Right lobe of liver (tissue), 6 donors: ENCODE measurements around the gene RBBP8. TPM values are rescaled to one million over a fixed set of nuclear protein-coding genes. Genes with fewer than 3 reads are reported as not detected.

ENCODE experiments used
- ATAC-seq, 4 donors: fragments of 200-7000 bp; cut with Tn5 transposase; one replicate each; pipeline ENCODE4 v1.9.1; 2020; ENCODE audit warnings: mild to moderate bottlenecking in 4 of 4, moderate library complexity in 4 of 4
- DNase-seq, 3 donors: peaks; one replicate each; pipeline ENCODE4 v3.0.0-alpha.2; 2020
- H3K27ac ChIP-seq, 3 donors: fragments of 200-600 bp; one replicate each; pipeline ENCODE4 v1.8.0; 2022
- H3K27me3 ChIP-seq, 2 donors: fragments of 200-600 bp; one replicate each; pipeline ENCODE4 v1.8.0; 2022
- H3K36me3 ChIP-seq, 4 donors: fragments of 200-600 bp; sonication (generic) in 1 of 4; one replicate each; pipeline versions ENCODE4 v1.5.1 to v1.8.0; 2017 to 2022; ENCODE audit warnings: control low read depth in 1 of 4
- H3K4me1 ChIP-seq, 4 donors: fragments of 200-600 bp; sonication (generic) in 1 of 4; one replicate each; pipeline versions ENCODE4 v1.5.1 to v1.8.0; 2017 to 2022; ENCODE audit warnings: control low read depth in 1 of 4
- H3K4me3 ChIP-seq, 3 donors: fragments of 200-600 bp; one replicate each; pipeline ENCODE4 v1.8.0; 2022
- H3K9me3 ChIP-seq, 4 donors: fragments of 200-600 bp; sonication (generic) in 1 of 4; one replicate each; pipeline versions ENCODE4 v1.5.1 to v1.8.0; 2017 to 2022; ENCODE audit warnings: control low read depth in 1 of 4
- CTCF ChIP-seq, 4 donors: fragments of 200-600 bp in 3 of 4; fragments of 450-650 bp in 1 of 4; IDR thresholded peaks; one replicate each; pipeline versions ENCODE4 v1.5.1 to v1.8.0; 2016 to 2022; ENCODE audit warnings: antibody characterized with exemption in 4 of 4, mild to moderate bottlenecking in 2 of 4
- POLR2A ChIP-seq: fragments of 450-650 bp; IDR thresholded peaks from one replicate; pipeline ENCODE4 v1.6.1; 2017; ENCODE audit warnings: antibody characterized with exemption, mild to moderate bottlenecking
- WGBS: methylation state at CpG from one replicate; pipeline ENCODE4 v1.1.6; 2018; ENCODE audit warnings: low coverage, low lambda C conversion rate; ENCODE audit not compliant: insufficient coverage; ENCODE audit errors: missing lambda C conversion rate; 5-methylcytosine and 5-hydroxymethylcytosine counted together
- intact Hi-C, 2 donors: fragments of 100-400 bp; cut with DNase I; formaldehyde crosslinking; loops; one replicate each; pipeline versions ENCODE4 v1.11.2 to v1.14.1; 2022
- total RNA-seq, 6 experiments: library from RNA; depleted of rRNA in 2 of 6; stranded (reverse); fragments of >200 nt in 2 of 6; fragmentation: NEBNext Ultra II Directional in 3 of 6; extraction: Animal tissue kit (Norgen Biotek cat#: 25700) in 3 of 6; gene quantifications; one replicate each; pipeline versions ENCODE4 v1.1.0 to v1.2.4, GENCODE V29; 2016 to 2023
- donor health status: DM: no; HTN: yes; CAD: no.
- donor health status: DM: no; HTN: no; CAD: no.
- donor health status: DM: no; HTN: no; CAD: no.
- donor health status: DM: no; HTN: yes; CAD: no.
- donor health status: DM: no; HTN: yes; CAD: no.

The RBBP8 gene
- total RNA-seq, 6 experiments from 2014 or later: 8.3 to 24.9 (median 12.4) TPM

GRCh38 chr18:22914633-22915032 is 18.5 kb upstream of the RBBP8 start:
- TF ChIP-seq CTCF (IDR thresholded peaks at IDR 0.05): no peak
- no peak for TF ChIP-seq POLR2A
- Histone ChIP-seq H3K4me3 (no peak overlapping the region), H3K9me3 (no peaks in the 10 kb centered on the region), H3K4me1 (peaks cover 0 to 4% (median 0%) of the 10 kb centered on the region in 4 donors), H3K27me3 (no peaks in the 10 kb centered on the region), H3K27ac (no peak overlapping the region), H3K36me3 (no peaks in the 10 kb centered on the region)
- 28% methylated on average over 3 of the region's 3 CpGs for WGBS
- ATAC-seq: peak; percentile 58 to 95 (median 65)
- intact Hi-C loops: no loop called here
- no peak for DNase-seq

GRCh38 chr18:22915337-22915736 is 17.8 kb upstream of the RBBP8 start:
- H3K36me3 ChIP-seq: no peaks in the 10 kb centered on the region
- intact Hi-C loops: no loop called here
- ATAC-seq (no peak), DNase-seq (no peak)
- no peaks in the 10 kb centered on the region for H3K9me3 ChIP-seq
- no peak overlapping the region for H3K4me3 ChIP-seq
- H3K4me1 ChIP-seq: peaks cover 0 to 4% (median 0%) of the 10 kb centered on the region in 4 donors
- TF ChIP-seq POLR2A (no peak), CTCF (IDR thresholded peaks at IDR 0.05) (no peak)
- no peak overlapping the region for H3K27ac ChIP-seq
- H3K27me3 ChIP-seq: no peaks in the 10 kb centered on the region

- no peaks in the 10 kb centered on the region for H3K9me3 ChIP-seq
- no peaks in the 10 kb centered on the region for H3K36me3 ChIP-seq
- no peak overlapping the region for H3K27ac ChIP-seq
- TF ChIP-seq POLR2A (no peak), CTCF (IDR thresholded peaks at IDR 0.05) (no peak)
- H3K27me3 ChIP-seq: no peaks in the 10 kb centered on the region
- intact Hi-C loops: no loop called here
- H3K4me1 ChIP-seq: no peaks in the 10 kb centered on the region
- 55% methylated on average over 3 of the region's 3 CpGs for WGBS
- ATAC-seq (no peak), DNase-seq (no peak)
- no peak overlapping the region for H3K4me3 ChIP-seq
Observed at GRCh38 chr18:22921772-22922171, 11.4 kb upstream of the RBBP8 start.

GRCh38 chr18:22924589-22924988 is 8.5 kb upstream of the RBBP8 start:
- Histone ChIP-seq H3K9me3 (no peaks in the 10 kb centered on the region), H3K4me3 (no peak overlapping the region), H3K27ac (no peak overlapping the region), H3K36me3 (no peaks in the 10 kb centered on the region), H3K27me3 (no peaks in the 10 kb centered on the region), H3K4me1 (no peaks in the 10 kb centered on the region)
- DNase-seq (no peak), ATAC-seq (peak in 3 of 4 donors; percentile 28 to 78 (median 31))
- intact Hi-C loops: no loop called here
- TF ChIP-seq POLR2A: no peak
- TF ChIP-seq CTCF (IDR thresholded peaks at IDR 0.05): no peak
- 79% methylated on average over 2 of the region's 2 CpGs for WGBS

- intact Hi-C loops: no loop called here
- Histone ChIP-seq H3K27ac (peak overlapping the region in 2 of 3 donors; percentile 14 to 24), H3K36me3 (no peaks in the 10 kb centered on the region), H3K4me1 (no peaks in the 10 kb centered on the region), H3K4me3 (no peak overlapping the region), H3K27me3 (no peaks in the 10 kb centered on the region), H3K9me3 (no peaks in the 10 kb centered on the region)
- DNase-seq (no peak), ATAC-seq (peak; percentile 35 to 72 (median 64))
- 22% methylated on average over 4 of the region's 4 CpGs for WGBS
- TF ChIP-seq POLR2A (no peak), CTCF (IDR thresholded peaks at IDR 0.05) (no peak)
Observed at GRCh38 chr18:22926454-22926853, 6.7 kb upstream of the RBBP8 start.
